Measurements from ENCODE around the gene SPANXC.

DNA sequence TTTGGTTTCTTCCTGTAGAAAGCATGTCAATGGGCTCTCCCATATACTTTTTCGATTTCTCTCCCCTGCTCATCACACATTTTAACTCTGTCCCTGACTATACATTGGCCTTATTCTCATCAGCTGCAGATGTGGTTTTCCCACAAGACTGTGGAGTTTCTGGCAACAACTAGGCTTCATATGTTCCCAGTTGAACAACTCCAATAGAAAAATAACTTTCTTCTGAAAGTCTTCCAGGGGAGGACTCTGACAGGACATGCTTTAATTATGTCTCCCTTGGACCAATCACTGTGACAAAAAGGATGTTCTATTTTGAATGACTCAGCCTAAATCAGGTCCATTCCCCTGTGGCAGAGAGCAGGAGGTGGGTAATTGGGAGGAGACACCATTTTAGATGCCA is 28.1 kb downstream of the SPANXC start:
- TF ChIP-seq POLR2A (IDR thresholded peaks at IDR 0.05): no peak
- TF ChIP-seq, protein P1, sequence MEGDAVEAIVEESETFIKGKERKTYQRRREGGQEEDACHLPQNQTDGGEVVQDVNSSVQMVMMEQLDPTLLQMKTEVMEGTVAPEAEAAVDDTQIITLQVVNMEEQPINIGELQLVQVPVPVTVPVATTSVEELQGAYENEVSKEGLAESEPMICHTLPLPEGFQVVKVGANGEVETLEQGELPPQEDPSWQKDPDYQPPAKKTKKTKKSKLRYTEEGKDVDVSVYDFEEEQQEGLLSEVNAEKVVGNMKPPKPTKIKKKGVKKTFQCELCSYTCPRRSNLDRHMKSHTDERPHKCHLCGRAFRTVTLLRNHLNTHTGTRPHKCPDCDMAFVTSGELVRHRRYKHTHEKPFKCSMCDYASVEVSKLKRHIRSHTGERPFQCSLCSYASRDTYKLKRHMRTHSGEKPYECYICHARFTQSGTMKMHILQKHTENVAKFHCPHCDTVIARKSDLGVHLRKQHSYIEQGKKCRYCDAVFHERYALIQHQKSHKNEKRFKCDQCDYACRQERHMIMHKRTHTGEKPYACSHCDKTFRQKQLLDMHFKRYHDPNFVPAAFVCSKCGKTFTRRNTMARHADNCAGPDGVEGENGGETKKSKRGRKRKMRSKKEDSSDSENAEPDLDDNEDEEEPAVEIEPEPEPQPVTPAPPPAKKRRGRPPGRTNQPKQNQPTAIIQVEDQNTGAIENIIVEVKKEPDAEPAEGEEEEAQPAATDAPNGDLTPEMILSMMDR (IDR thresholded peaks at IDR 0.05): no peak
- TF ChIP-seq POLR2AphosphoS5 (IDR thresholded peaks at IDR 0.05): no peak

All from transverse colon (tissue), 4 donors.